ENCODE results near the gene PDGFD.

DNA sequence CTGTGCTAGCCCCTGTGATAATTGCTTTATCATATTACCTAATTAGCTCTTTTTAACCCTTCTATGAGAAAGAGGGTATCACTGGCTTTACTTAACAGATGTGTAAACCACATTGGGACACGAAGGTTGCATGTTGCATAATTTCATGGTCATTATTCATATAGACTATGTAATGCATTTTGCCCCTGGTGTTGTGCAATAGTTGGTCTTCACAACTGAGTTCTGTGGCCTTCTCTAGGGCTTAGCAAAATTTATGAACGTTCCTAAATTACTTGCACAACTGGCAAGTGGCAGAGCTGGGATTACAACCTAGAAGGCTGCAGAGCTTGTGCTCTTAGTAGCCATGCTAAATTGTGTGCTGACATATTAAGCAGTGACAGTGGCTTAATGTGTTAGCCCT, 34.6 kb upstream of the PDGFD start:
- TF ChIP-seq, protein P1, sequence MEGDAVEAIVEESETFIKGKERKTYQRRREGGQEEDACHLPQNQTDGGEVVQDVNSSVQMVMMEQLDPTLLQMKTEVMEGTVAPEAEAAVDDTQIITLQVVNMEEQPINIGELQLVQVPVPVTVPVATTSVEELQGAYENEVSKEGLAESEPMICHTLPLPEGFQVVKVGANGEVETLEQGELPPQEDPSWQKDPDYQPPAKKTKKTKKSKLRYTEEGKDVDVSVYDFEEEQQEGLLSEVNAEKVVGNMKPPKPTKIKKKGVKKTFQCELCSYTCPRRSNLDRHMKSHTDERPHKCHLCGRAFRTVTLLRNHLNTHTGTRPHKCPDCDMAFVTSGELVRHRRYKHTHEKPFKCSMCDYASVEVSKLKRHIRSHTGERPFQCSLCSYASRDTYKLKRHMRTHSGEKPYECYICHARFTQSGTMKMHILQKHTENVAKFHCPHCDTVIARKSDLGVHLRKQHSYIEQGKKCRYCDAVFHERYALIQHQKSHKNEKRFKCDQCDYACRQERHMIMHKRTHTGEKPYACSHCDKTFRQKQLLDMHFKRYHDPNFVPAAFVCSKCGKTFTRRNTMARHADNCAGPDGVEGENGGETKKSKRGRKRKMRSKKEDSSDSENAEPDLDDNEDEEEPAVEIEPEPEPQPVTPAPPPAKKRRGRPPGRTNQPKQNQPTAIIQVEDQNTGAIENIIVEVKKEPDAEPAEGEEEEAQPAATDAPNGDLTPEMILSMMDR (IDR thresholded peaks at IDR 0.05) = no peak
- TF ChIP-seq POLR2A (IDR thresholded peaks at IDR 0.05) = no peak
